K562 (cell line): ENCODE results near the gene S100P. TPM values are rescaled to one million over a fixed set of nuclear protein-coding genes. Genes with fewer than 3 reads are reported as not detected.

ENCODE experiments used
- ARID1B ChIP-seq: fragments of 450-650 bp; IDR thresholded peaks from 2 replicates; pipeline ENCODE4 v1.6.1; 2016; ENCODE audit warnings: antibody characterized with exemption, mild to moderate bottlenecking, inconsistent platforms
- ARID3A ChIP-seq: IDR thresholded peaks from 2 replicates; pipeline ENCODE4 v1.6.1; 2012; ENCODE audit warnings: low read depth, low read length, improper control_type of control experiment, borderline replicate concordance
- BHLHE40 ChIP-seq: IDR thresholded peaks from 2 replicates; pipeline ENCODE4 v1.6.1; 2011; ENCODE audit warnings: low read length, improper control_type of control experiment
- CREB1 ChIP-seq, 2 experiments: sonication (generic) in 1 of 2; formaldehyde crosslinking in 1 of 2; IDR thresholded peaks; 2 replicates each; pipeline versions ENCODE4 v1.6.1 to v1.8.0; 2012 to 2022; ENCODE audit warnings: inconsistent platforms in 1 of 2, mild to moderate bottlenecking in 1 of 2, missing genetic modification reagents in 1 of 2, moderate library complexity in 1 of 2
- E2F4 ChIP-seq: sonication (generic); formaldehyde crosslinking; IDR thresholded peaks from 2 replicates; pipeline ENCODE4 v1.8.0; 2022; ENCODE audit warnings: mild to moderate bottlenecking, low read depth, missing genetic modification reagents
- EP300 ChIP-seq: IDR thresholded peaks from 2 replicates; pipeline ENCODE4 v1.6.1; 2012; ENCODE audit warnings: low read length, improper control_type of control experiment
- HES1 ChIP-seq: fragments of 450-650 bp; IDR thresholded peaks from 2 replicates; pipeline ENCODE4 v1.6.1; 2016; ENCODE audit warnings: low read depth, mild to moderate bottlenecking, moderate library complexity
- HMGN3 ChIP-seq: IDR thresholded peaks from 2 replicates; pipeline ENCODE4 v1.6.1; 2011; ENCODE audit warnings: borderline replicate concordance, low read depth, mild to moderate bottlenecking, mixed read lengths, low read length; ENCODE audit not compliant: insufficient read length; ENCODE audit errors: extremely low read depth
- MBD2 ChIP-seq: sonication (generic); IDR thresholded peaks from 2 replicates; pipeline ENCODE4 v1.6.1; 2016; ENCODE audit warnings: low read depth, borderline replicate concordance
- MTA2 ChIP-seq: fragments of 450-650 bp; IDR thresholded peaks from 2 replicates; pipeline ENCODE4 v1.6.1; 2016; ENCODE audit warnings: low read depth
- NR2C1 ChIP-seq, 2 experiments: fragments of 450-650 bp; IDR thresholded peaks; 2 replicates each; pipeline ENCODE4 v1.6.1; 2017; ENCODE audit warnings: mild to moderate bottlenecking in 2 of 2, antibody characterized with exemption in 1 of 2, inconsistent platforms in 1 of 2, missing compliant biosample characterization in 1 of 2, missing genetic modification characterization in 1 of 2
- POLR2G ChIP-seq: fragments of 200-400 bp; formaldehyde crosslinking; IDR thresholded peaks from 2 replicates; pipeline ENCODE4 v1.6.1; 2017; ENCODE audit warnings: low read depth, mild to moderate bottlenecking, antibody characterized with exemption, low read length, moderate library complexity
- SMAD1 ChIP-seq: fragments of 150-350 bp; IDR thresholded peaks from 2 replicates; pipeline ENCODE4 v1.6.1; 2014; ENCODE audit warnings: low read length, low read depth; ENCODE audit not compliant: partially characterized antibody
- SMAD3 ChIP-seq: fragments of 450-650 bp; formaldehyde crosslinking; conservative IDR thresholded peaks from 2 replicates; pipeline ENCODE4 v1.4.0; 2020; ENCODE audit warnings: mild to moderate bottlenecking
- TEAD1 ChIP-seq, 2 experiments: fragments of 450-650 bp in 1 of 2; sonication (generic) in 1 of 2; formaldehyde crosslinking; IDR thresholded peaks; 2 replicates each; pipeline versions ENCODE4 v1.4.0 to v1.8.0; 2020 to 2022; ENCODE audit warnings: mild to moderate bottlenecking in 2 of 2, missing genetic modification reagents in 1 of 2
- TEAD2 ChIP-seq: fragments of 450-650 bp; IDR thresholded peaks from 2 replicates; pipeline ENCODE4 v1.6.1; 2016; ENCODE audit warnings: missing genetic modification characterization, control low read depth, missing compliant biosample characterization
- TRIM25 ChIP-seq: fragments of 450-650 bp; IDR thresholded peaks from 2 replicates; pipeline ENCODE4 v1.7.0; 2016; ENCODE audit warnings: borderline replicate concordance
- ZNF75A ChIP-seq: fragments of 450-650 bp; formaldehyde crosslinking; IDR thresholded peaks from 2 replicates; pipeline ENCODE4 v1.4.0; 2020; ENCODE audit warnings: mild to moderate bottlenecking
- polyA plus RNA-seq, 8 experiments: library from polyadenylated mRNA; depleted of rRNA in 4 of 8; stranded (reverse) in 5 of 8; unstranded in 3 of 8; fragments of >200 nt; fragmentation: Nextera tagmentation in 2 of 8; fragmentation: Illumina TruSeq in 1 of 8; extraction: Ambion mirVana in 2 of 8; extraction: Trizol in 1 of 8; gene quantifications; 2 replicates each; pipeline versions ENCODE4 v1.2.1 to v1.2.3, GENCODE V29; 2011 to 2014; ENCODE audit warnings: inconsistent platforms in 1 of 8, missing spikeins in 1 of 8
- total RNA-seq, 7 experiments: library from RNA; depleted of rRNA in 6 of 7; stranded (reverse); fragments of >200 nt in 6 of 7; fragmentation: Illumina TruSeq in 2 of 7; extraction: Trizol in 2 of 7; gene quantifications; 2 replicates each; pipeline versions ENCODE4 v1.2.1 to v1.2.3, GENCODE V29; 2011 to 2021; ENCODE audit warnings: low replicate concordance in 1 of 7

S100P gene
- total and polyA plus RNA-seq, 9 of the 15 experiments (the other 6 are each of a cell fraction or from before 2014, with no cell fraction given) = 4.1 to 23.8 (median 7.5) TPM

- TF ChIP-seq ARID3A (no peak), HES1 (0 out of 2 replicates have a peak, but pooled peaks have one; percentile 21), SMAD1 (peak; percentile 50), TEAD2 (tag) (peak; percentile 44; the same call in 1 of the 2 replicates), NR2C1 (IDR thresholded peaks at IDR 0.05) (no peak), NR2C1 (tag; IDR thresholded peaks at IDR 0.05) (peak; percentile 75; the same call in 1 of the 2 replicates), ZNF75A (CRISPR knock-in tag) (0 out of 2 replicates have a peak, but pooled peaks have one; percentile 21), MTA2 (peak; percentile 9; the same call in 1 of the 2 replicates), E2F4 (no peak), MBD2 (peak; percentile 55), BHLHE40 (no peak), HMGN3 (peak; percentile 92), EP300 (peak; percentile 88), CREB1 (IDR thresholded peaks at IDR 0.05) (no peak), CREB1 (CRISPR knock-in tag; IDR thresholded peaks at IDR 0.05) (0 out of 2 replicates have a peak, but pooled peaks have one; percentile 18), ARID1B (peak; percentile 85), TEAD1 (CRISPR knock-in tag; IDR thresholded peaks at IDR 0.05) (peak in 1 of 2 experiments; percentile 68; a peak in 1 of 4 replicates), TRIM25 (0 out of 2 replicates have a peak, but pooled peaks have one; percentile 3), POLR2G (peak; percentile 92), SMAD3 (CRISPR knock-in tag) (peak; percentile 23; the same call in 1 of the 2 replicates)
These were observed 39.0 kb downstream of the S100P start (continued) for GRCh38 chr4:6732441-6733357.
